ES-I3 (cell line): Measurements from ENCODE around the gene ADAMTS15.

ENCODE experiments used
- H3K36me3 ChIP-seq: 2 replicates; pipeline ENCODE4 v1.6.1; 2013; ENCODE audit warnings: mild to moderate bottlenecking, low read length, control low read depth, moderate library complexity; ENCODE audit not compliant: insufficient read depth
- H3K4me1 ChIP-seq: 2 replicates; pipeline ENCODE4 v1.6.1; 2013; ENCODE audit warnings: mild to moderate bottlenecking, control low read depth, low read length; ENCODE audit not compliant: insufficient read depth
- H3K9ac ChIP-seq: 2 replicates; pipeline ENCODE4 v1.6.1; 2013; ENCODE audit warnings: low read depth, mild to moderate bottlenecking, low read length, moderate library complexity
- H3K9me3 ChIP-seq: 2 replicates; pipeline ENCODE4 v1.6.1; 2013; ENCODE audit warnings: mild to moderate bottlenecking, low read length, moderate library complexity; ENCODE audit not compliant: control insufficient read depth, insufficient read depth

Gene ADAMTS15

GRCh38 chr11:130478881-130479280 lies 30.4 kb downstream of the ADAMTS15 start:
- H3K36me3 ChIP-seq, result no peaks in the 10 kb centered on the region; the same call in 1 of the 2 replicates
- peaks cover 13% of the 10 kb centered on the region; the same call in 1 of the 2 replicates for H3K4me1 ChIP-seq
- H3K9ac ChIP-seq, result no peak overlapping the region
- no peaks in the 10 kb centered on the region; the same call in 1 of the 2 replicates for H3K9me3 ChIP-seq

- Histone ChIP-seq H3K9me3 (peaks cover 2% of the 10 kb centered on the region; the same call in 1 of the 2 replicates), H3K36me3 (no peaks in the 10 kb centered on the region; the same call in 1 of the 2 replicates), H3K4me1 (peaks cover 13% of the 10 kb centered on the region; the same call in 1 of the 2 replicates), H3K9ac (no peak overlapping the region)
These were observed 31.7 kb downstream of the ADAMTS15 start for GRCh38 chr11:130480186-130480585.

- no peaks in the 10 kb centered on the region; the same call in 1 of the 2 replicates for H3K36me3 ChIP-seq
These were observed 32.3 kb downstream of the ADAMTS15 start for GRCh38 chr11:130480711-130481140.

GRCh38 chr11:130483124-130483523 lies 34.7 kb downstream of the ADAMTS15 start:
- peaks cover 10% of the 10 kb centered on the region; the same call in 1 of the 2 replicates for H3K4me1 ChIP-seq
- no peaks in the 10 kb centered on the region for H3K36me3 ChIP-seq
- no peak overlapping the region for H3K9ac ChIP-seq
- peaks cover 2% of the 10 kb centered on the region; the same call in 1 of the 2 replicates for H3K9me3 ChIP-seq

More at GRCh38 chr11:130480711-130481140, 32.3 kb downstream of the ADAMTS15 start:
- H3K9ac ChIP-seq, result no peak overlapping the region
- H3K4me1 ChIP-seq, result peaks cover 13% of the 10 kb centered on the region; the same call in 1 of the 2 replicates
- H3K9me3 ChIP-seq, result peaks cover 2% of the 10 kb centered on the region; the same call in 1 of the 2 replicates

GRCh38 chr11:130485983-130486382 lies 37.5 kb downstream of the ADAMTS15 start:
- Histone ChIP-seq H3K9me3 (0 out of 2 replicates have a peak, but pooled peaks cover 2% of the 10 kb centered on the region), H3K36me3 (no peaks in the 10 kb centered on the region), H3K9ac (no peak overlapping the region), H3K4me1 (no peaks in the 10 kb centered on the region)

- no peak overlapping the region for H3K9ac ChIP-seq
- 0 out of 2 replicates have a peak, but pooled peaks cover 2% of the 10 kb centered on the region for H3K9me3 ChIP-seq
- H3K36me3 ChIP-seq, result no peaks in the 10 kb centered on the region
- no peaks in the 10 kb centered on the region for H3K4me1 ChIP-seq
These were observed 38.0 kb downstream of the ADAMTS15 start for GRCh38 chr11:130486391-130486836.

- Histone ChIP-seq H3K9me3 (0 out of 2 replicates have a peak, but pooled peaks cover 2% of the 10 kb centered on the region), H3K4me1 (no peaks in the 10 kb centered on the region)
These were observed 38.8 kb downstream of the ADAMTS15 start for GRCh38 chr11:130486987-130487923.

GRCh38 chr11:130487924-130488815 lies 39.7 kb downstream of the ADAMTS15 start:
- Histone ChIP-seq H3K4me1 (no peaks in the 10 kb centered on the region), H3K36me3 (no peaks in the 10 kb centered on the region), H3K9ac (no peak overlapping the region), H3K9me3 (0 out of 2 replicates have a peak, but pooled peaks cover 2% of the 10 kb centered on the region)

More at GRCh38 chr11:130486987-130487923, 38.8 kb downstream of the ADAMTS15 start:
- no peaks in the 10 kb centered on the region for H3K36me3 ChIP-seq
- no peak overlapping the region for H3K9ac ChIP-seq

GRCh38 chr11:130488848-130489584 lies 40.6 kb downstream of the ADAMTS15 start:
- Histone ChIP-seq H3K9ac (no peak overlapping the region), H3K4me1 (no peaks in the 10 kb centered on the region), H3K9me3 (0 out of 2 replicates have a peak, but pooled peaks cover 2% of the 10 kb centered on the region), H3K36me3 (no peaks in the 10 kb centered on the region)

GRCh38 chr11:130489716-130490115 lies 41.3 kb downstream of the ADAMTS15 start:
- Histone ChIP-seq H3K36me3 (no peaks in the 10 kb centered on the region), H3K9ac (no peak overlapping the region)

GRCh38 chr11:130490682-130491449 lies 42.4 kb downstream of the ADAMTS15 start:
- H3K36me3 ChIP-seq, result no peaks in the 10 kb centered on the region
- no peaks in the 10 kb centered on the region for H3K9me3 ChIP-seq
- no peaks in the 10 kb centered on the region for H3K4me1 ChIP-seq
- H3K9ac ChIP-seq, result no peak overlapping the region

More at GRCh38 chr11:130489716-130490115, 41.3 kb downstream of the ADAMTS15 start:
- no peaks in the 10 kb centered on the region for H3K9me3 ChIP-seq
- no peaks in the 10 kb centered on the region for H3K4me1 ChIP-seq

- no peaks in the 10 kb centered on the region for H3K4me1 ChIP-seq
- H3K36me3 ChIP-seq, result no peaks in the 10 kb centered on the region
- no peak overlapping the region for H3K9ac ChIP-seq
- no peaks in the 10 kb centered on the region for H3K9me3 ChIP-seq
These were observed 49.7 kb downstream of the ADAMTS15 start for GRCh38 chr11:130498181-130498580.

- Histone ChIP-seq H3K9me3 (no peaks in the 10 kb centered on the region; the same call in 1 of the 2 replicates), H3K9ac (no peak overlapping the region), H3K36me3 (no peaks in the 10 kb centered on the region)
These were observed 51.4 kb downstream of the ADAMTS15 start for GRCh38 chr11:130499828-130500227.

More at GRCh38 chr11:130499828-130500227, 51.4 kb downstream of the ADAMTS15 start:
- no peaks in the 10 kb centered on the region for H3K4me1 ChIP-seq
